Fibroblast of mammary gland (primary cell): ENCODE data around the gene DHRSX.

Source experiments
- DNase-seq: peaks from one replicate; pipeline ENCODE4 v3.0.0-alpha.2; 2010; ENCODE audit warnings: low read depth
- H3K4me3 ChIP-seq: 2 replicates; pipeline ENCODE4 v1.5.1; 2011; ENCODE audit warnings: low read depth, mild to moderate bottlenecking, low read length, moderate library complexity; ENCODE audit not compliant: control insufficient read depth
- TF ChIP-seq, protein P1 (sequence below): conservative IDR thresholded peaks from 2 replicates; pipeline ENCODE4 v1.5.1; 2011; ENCODE audit warnings: low read depth, low read length, inconsistent platforms; ENCODE audit not compliant: control insufficient read depth, insufficient read depth

The DHRSX gene

DNA sequence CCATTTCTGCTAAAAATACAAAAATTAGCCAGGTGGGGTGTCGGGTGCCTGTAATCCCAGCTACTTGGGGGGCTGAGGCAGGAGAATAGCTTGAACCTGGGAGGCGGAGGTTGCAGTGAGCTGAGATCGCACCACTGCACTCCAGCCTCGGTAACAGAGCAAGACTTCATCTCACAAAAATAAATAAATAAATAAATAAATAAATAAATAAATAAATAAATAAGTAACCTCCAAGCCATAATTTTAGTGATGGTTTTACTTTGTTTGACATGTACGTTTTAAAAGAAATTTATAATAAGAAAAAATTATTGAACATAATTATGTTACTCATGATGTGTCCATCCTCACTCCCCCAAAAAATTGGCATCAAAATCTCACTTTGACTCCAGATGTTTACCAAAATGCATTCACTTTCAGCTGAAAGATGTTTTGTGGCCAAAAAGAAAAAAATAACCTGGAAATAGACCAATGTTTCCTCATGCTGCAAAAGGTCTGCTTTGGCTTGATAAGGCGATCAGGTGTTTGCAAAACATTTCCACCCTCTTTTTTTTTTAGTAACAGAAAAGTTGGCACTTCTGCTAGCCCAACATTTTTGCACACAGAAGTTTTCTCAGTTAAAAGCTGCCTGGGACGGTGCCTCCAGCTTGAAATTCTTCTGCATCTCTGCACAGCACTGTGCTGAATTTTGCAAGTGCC is 42.2 kb upstream of the DHRSX start:
- no peak for DNase-seq
- H3K4me3 ChIP-seq = no peak overlapping the region
- TF ChIP-seq, protein P1, sequence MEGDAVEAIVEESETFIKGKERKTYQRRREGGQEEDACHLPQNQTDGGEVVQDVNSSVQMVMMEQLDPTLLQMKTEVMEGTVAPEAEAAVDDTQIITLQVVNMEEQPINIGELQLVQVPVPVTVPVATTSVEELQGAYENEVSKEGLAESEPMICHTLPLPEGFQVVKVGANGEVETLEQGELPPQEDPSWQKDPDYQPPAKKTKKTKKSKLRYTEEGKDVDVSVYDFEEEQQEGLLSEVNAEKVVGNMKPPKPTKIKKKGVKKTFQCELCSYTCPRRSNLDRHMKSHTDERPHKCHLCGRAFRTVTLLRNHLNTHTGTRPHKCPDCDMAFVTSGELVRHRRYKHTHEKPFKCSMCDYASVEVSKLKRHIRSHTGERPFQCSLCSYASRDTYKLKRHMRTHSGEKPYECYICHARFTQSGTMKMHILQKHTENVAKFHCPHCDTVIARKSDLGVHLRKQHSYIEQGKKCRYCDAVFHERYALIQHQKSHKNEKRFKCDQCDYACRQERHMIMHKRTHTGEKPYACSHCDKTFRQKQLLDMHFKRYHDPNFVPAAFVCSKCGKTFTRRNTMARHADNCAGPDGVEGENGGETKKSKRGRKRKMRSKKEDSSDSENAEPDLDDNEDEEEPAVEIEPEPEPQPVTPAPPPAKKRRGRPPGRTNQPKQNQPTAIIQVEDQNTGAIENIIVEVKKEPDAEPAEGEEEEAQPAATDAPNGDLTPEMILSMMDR = no peak

GRCh38 chrX:2541603-2542002 is 40.8 kb upstream of the DHRSX start:
- no peak overlapping the region for H3K4me3 ChIP-seq
- TF ChIP-seq, protein P1 = no peak
- DNase-seq = no peak

GRCh38 chrX:2540426-2540947 is 39.7 kb upstream of the DHRSX start:
- TF ChIP-seq, protein P1 = no peak
- no peak overlapping the region for H3K4me3 ChIP-seq
- DNase-seq = no peak

DNA sequence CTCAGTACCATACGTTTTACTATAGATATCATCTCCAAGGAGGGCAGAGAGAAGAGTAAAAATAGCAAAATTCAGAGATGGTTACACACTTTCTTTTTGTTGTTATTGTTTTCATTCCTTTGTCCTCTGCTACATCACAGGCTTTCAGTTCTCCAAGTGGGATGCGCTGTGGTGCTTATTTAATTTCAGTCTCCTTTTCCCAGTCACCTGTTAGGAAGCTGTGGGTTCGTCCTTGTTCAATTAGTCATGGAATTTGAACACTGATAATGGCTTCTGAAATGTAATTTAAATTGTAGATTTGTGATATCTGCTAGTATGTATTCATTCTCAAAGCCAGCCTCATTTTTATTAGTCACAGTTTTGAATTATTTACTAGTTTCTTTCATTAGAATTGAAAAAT is 38.8 kb upstream of the DHRSX start:
- TF ChIP-seq, protein P1 = no peak
- H3K4me3 ChIP-seq = no peak overlapping the region

DNA sequence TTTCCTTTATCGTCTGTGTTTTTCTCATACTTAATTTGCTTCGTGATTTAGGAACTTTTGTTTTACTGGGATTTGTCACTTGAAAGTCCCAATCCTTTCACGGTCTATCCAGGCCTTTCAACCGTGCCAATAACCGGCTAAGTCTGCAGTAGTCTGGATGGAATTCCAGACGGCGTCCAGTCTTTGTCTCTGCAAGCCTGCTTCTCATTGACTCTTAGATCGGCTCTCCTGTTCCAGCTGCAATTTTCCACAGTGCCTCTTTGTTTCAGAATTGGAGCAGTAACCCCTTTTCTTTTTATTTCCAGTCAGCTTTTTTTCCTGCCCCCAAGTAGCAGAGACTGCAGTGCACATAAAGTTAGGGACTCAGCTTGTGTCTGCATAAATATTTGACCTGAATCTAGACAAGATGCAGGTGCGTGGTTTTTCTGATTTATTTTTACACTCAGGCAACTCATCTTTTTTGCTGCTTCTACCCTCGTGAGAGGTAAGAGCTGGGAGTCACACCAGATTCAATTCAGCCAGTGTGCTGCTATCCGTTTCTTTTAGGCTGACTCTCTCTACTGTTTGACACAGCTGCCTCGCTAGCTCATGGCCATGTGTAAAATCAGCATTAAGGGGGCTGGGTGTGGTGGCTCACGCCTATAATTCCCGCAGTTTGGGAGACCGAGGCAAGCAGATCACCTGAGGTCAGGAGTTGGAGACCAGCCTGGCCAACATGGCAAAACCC is 37.4 kb upstream of the DHRSX start:
- DNase-seq = no peak
- TF ChIP-seq, protein P1 = no peak
- H3K4me3 ChIP-seq = no peak overlapping the region

More for the DNA sequence above, 38.8 kb upstream of the DHRSX start:
- no peak for DNase-seq

DNA sequence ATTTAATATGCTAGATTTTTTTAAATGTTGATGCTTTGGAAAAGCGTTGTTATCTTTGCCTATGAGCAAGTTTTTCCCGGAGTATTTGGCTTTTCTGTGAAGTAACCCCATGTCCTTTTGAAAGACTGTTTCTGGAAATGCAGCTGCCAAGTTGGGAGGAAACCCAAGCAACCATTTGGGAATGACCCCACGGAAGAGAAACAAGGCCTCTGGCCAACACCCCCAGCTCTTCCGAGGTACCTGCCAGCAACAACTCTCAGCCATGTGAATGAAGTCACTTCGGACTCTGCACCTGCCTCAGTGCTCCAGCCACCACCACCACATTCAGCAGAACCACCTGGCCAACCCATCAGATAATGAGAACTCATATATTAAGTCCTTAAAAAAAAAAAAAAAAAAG is 36.2 kb upstream of the DHRSX start:
- TF ChIP-seq, protein P1 = no peak
- no peak overlapping the region for H3K4me3 ChIP-seq
- DNase-seq = no peak
